DMS 273 (cell line): ENCODE results near the gene SERPINA6.
"Not testable (repeated sequence)": the region's sequence is repeated elsewhere in the genome, so short reads cannot be mapped to it uniquely, and the experiment has no call there.

Experiments
- DNase-seq: peaks from one replicate; lab custom pipeline; 2025; ENCODE audit not compliant: unreplicated experiment; lab: John Stamatoyannopoulos, UW

Gene SERPINA6

DNA sequence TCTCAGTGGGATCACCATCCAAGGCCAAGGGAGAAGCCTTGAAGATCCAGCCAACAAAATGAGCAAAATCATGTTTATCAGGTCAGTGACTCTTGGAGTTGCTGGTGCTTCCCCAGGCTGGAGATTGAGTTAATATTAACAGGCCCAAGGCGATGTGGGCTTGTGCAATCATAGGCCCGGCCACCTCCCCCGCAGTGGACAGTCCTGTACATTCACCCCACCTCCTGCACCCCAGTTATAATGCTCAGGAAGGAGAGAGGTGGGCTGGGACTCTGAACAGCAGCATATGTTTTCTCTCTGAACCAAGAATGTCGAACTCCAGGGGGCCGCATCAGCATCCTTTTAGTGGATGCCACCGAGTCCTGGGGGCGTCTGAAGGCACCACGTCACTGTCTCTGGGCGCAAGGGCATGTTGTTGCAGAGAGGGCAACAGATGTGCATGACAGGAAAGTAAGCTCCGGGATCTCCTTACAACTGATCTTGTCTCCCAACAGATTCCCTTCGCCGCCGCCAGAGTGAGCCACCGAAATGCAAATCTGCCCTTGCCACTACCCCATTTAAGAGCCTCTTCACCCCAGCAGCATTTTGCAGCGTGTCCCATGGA, 32.2 kb upstream of the SERPINA6 start:
- peak; percentile 80 for DNase-seq

DNA sequence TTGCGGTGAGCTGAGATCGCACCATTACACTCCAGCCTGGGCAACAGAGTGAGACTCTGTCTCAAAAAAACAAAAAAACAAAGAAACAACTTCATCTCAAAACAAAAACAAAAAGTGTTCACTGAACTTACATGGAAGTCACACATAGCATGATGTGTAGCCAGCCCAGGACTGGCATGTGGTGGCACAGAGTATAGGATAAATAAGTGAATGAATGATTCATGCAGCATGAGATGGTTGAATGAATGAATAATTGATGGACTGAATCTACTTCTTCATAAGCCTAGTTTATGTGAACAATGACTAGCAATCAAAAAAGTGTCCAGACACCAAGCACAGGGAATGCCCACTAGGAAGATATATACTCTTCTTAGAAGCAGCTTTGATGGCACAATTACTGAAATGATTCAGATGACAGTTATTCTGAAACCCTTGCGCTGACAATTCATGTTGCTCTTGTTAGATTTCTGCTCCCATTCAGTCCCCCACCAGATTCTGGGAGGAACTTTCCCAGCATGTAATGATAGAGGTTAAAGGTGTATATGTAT, 31.6 kb upstream of the SERPINA6 start:
- no peak for DNase-seq

DNA sequence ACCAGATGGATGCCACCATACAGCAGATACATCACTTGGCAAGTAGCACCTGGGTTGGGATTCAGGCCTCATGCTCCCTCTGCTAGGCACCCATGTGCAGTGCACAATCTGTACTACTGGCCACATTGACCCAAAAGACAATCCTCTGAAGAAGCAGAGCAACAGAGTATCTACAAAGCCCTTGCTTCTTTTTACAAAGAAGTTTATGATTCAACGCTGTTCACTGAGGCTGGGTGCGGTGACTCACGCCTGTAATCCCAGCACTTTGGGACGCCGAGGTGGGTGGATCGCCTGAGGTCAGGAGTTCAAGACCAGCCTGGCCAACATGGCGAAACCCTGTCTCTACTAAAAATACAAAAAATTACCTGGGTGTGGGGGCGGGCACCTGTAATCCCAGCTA, 31.1 kb upstream of the SERPINA6 start:
- not testable (repeated sequence) for DNase-seq

DNA sequence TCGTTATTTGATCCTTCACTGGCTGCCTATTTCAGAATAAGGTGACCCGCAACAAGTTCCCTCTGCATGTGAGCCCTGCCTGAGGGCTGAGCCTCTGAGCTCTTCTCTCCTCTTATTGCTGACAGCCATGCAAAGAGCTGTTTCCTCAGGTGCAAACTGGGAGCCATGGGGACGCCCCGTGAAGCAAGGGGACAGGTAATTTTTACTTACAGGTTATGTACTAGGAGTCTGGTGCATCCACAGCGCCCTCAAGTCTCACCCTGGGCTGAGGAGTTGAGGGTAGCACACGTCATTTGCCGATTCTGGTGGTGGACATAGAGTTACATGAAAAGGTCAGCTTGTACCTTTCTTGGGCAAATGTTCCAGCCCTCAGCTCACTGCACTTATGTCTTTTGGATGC, 26.1 kb upstream of the SERPINA6 start:
- no peak for DNase-seq

DNA sequence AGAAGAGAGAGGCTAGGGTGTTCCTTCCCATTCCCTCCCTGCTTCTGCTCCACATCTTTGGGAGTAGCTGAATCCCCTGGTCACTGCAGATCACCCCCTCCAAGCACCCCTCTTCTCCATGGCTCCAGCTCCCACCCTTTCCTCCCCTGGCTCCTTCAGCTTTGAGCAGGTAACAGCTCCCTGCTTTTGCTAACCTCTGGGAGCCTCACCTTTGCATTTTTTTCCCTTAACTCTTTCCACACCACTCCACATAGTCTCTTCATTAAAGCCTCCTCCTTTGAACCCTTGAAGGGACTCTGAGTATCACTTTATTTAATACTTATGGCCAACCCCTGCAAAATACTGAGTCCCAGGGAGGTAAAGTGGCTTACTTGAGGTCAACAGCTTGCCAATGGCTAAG, 25.7 kb upstream of the SERPINA6 start:
- DNase-seq: no peak

DNA sequence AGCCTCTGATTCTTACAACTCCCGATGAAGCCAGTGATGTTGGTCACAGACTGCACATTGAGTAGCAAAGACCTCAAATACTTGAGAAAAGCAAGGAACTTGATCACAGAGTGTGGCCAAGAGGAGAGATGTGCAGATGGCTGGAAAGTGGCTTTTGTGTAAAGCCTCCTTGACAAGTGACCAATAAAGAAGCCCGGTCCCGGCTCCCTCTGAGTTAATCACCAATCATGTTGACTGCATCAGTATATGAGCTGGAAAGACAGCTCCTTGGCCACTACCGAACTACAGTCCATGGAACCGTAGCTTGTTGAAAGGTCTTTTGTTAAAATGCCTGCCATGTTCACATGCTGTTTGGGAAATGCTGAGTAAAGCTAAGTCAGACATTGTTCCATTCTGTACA, 23.7 kb upstream of the SERPINA6 start:
- no peak for DNase-seq

DNA sequence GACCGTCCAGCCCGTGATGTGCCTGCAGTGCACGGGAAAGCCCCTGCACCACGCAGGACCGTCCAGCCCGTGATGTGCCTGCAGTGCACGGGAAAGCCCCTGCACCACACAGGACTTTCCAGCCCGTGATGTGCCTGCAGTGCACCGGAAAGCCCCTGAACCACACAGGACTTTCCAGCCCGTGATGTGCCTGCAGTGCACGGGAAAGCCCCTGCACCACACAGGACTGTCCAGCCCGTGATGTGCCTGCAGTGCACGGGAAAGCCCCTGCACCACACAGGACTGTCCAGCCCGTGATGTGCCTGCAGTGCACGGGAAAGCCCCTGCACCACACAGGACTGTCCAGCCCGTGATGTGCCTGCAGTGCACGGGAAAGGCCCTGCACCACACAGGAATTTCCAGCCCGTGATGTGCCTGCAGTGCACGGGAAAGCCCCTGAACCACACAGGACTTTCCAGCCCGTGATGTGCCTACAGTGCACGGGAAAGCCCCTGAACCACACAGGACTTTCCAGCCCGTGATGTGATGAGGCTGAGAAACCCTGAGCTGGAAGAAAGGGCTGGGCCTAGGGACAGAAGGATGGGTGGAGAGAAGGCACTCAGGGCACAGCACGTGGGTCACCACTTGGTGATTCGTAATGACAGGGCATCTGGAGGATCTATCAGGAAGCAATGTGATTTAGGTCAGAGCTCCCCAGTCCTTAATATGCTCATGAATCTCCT, 23.1 kb upstream of the SERPINA6 start:
- DNase-seq: not testable (repeated sequence)

DNA sequence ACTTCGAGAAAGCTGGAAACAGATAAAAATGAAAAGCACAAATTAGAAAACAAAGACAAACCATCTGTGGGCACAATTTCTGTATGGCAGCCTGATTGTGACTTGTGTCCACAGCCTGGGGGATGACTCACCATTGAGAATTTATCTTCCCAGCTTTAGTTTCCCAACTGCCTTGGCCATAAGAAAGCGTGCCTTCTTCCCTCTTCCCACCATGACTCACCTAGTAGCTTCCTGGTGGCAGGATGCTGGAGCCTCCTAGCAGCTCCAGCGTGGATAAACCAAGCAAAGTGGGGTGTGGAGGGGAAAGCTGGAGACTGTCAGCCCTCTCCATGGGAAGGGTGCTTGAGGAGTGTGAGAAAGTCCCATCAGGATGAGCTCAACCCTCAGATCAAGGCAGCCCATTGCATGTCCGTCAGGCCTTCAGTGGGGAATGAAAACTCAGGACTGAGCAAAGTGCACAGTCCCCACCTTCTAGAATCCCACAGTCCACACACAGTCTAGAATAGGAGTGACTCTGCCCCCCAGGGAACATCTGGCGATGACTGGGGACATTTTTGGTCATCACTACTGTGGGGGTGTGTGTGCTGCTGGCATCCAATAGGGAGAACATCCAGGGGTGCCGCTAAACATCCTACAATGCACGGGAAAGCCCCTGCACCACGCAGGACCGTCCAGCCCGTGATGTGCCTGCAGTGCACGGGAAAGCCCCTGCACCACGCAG, 22.4 kb upstream of the SERPINA6 start:
- DNase-seq: no peak

DNA sequence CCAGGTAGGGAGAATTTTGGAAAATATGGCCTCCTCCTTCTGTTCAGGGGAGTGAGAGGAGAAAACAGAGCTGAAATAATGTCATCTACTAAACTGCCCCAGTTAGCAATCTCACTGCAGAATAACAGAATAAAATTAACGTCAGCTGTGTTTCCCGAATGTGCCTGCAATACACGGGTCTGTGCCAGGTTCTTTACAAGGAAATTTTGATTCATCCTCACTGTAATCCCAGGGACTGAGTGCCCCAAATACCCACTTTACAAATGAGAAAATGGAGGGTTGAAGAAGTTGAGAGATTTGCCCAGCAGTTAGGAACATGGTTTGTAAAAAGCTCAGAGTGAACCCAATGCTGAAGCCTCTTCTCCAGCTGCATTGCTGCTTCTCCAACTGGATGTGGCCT, 21.3 kb upstream of the SERPINA6 start:
- DNase-seq: no peak

DNA sequence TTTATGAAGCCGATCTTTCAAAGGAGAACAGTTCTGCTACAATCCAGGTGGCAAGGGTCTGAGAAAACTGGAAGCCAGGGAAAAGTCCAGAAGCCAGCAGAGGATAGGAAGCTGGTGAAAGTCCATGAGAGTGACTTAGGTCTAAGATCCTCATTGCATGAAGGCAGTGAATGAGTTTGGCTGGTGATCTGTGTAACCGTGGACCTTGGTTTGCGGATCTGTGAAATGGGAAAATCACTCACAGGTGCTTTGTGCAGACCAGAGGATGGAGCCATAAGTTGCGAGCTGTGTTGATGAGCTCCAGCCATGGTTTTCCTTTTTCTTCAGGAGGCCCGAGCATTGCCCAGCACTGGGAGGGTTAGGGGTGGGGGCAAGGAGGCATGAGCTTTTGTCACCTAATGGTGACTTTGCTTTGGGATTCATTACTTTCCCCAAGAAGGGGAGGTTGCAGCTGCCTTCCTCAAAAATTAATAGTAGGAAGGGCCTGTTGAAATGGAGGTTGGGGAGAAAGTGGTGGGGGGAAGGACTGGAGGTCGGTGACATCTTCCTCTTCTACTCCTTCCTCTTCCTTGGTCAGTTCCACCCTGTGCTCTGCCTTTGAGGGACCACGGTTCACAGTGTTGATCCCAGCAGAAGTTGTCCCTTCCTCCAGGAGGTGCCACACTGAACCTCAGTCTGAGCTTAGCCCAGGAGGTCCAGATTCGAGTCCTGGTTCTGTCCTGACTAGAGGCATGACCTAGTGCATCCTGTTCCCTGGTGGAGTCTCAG, 20.3 kb upstream of the SERPINA6 start:
- DNase-seq: no peak

DNA sequence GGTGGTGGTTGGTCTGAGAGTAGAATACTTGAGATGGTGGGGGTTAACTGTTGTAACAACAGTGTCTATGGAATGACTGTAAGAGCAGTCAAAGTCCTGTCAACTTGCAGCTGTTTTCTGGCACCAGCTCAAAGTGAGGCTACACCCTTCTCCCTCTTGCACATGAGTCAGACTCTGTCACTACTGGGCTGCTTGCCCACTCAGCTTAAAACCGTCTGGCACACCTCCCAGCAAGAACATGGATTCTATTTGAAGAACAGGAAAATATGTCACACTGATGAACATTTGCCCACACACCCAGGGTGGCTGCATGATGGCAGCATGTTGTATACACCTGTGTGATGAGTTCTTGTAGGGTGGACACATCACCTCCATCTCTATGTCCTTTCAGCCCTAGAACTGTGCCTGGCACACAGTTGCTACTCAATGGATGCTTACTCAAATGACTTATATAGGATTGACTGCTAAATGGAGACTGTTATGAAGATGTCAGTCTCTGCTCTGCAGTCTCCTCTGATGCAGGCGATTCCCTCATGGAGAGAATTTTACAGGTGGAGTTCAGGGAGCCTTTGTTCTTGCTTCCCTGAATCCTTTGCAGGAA, 19.3 kb upstream of the SERPINA6 start:
- peak; percentile 97 for DNase-seq

DNA sequence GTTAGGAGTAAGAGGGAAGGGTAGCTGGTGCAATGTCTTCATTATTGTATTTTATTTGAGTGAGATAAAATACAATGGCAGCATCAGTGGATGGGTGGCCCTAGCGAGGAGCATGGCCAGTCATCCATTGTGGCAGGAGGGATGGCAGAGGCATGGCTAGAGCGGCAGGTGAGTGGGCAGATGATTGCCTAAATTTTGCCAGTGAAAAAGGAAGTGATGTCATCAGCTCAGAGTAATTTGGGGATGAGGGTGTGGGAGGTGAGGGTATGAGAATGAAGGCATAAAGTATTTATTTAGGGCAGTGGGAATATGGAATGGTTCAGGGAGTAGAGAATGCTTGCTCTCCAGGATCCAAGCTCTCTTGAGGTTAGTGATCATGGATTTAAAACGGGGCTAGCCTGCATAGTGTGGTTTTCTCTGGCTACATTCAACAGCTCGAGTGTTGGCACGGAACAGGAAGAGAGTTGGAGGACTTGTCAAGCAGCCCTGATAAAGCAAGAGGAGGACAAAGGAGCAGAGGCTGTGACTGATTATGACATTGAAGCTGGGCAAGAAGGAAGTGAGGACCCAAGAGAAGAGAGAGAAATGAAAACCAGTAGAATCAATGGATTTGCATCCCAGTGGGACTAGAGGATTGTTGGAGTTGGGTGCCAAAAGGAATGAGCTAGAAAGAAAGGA, 18.7 kb upstream of the SERPINA6 start:
- DNase-seq: no peak

DNA sequence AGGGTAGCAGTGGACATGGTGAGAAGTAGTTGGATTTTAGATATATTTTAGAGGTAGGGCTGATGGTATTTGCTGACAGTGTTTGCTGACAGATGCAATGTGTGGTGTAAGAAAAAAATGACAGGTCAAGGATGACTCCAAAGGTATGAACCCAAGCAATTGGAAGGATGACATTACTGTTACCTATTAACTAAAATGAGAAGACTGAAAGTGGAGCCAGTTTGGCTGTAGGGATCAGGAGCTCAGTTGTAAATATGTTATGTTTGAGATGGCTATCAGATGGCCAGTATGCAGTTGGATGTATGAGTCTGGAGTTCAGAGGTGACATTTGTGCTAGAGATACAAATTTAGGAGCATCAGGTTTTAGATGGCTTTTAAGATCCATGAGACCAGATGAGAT, 17.4 kb upstream of the SERPINA6 start:
- DNase-seq: no peak

DNA sequence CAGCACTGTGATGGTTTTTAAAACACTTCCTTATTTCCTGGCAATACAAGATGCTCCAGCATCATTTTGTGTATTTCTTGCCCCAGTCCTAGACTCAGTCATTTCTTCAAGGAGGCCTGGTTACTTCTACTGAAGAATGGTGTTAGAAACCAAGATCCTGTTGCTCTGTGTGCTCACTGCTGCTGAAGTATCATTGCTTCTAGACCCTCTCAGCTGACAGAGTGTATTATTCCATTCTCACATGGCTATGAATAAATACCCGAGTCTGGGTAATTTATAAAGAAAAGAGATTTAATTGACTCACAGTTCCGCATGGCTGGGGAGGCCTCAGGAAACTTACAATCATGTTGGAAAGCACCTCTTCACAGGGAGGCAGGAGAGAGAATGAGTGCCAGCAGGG, 14.9 kb upstream of the SERPINA6 start:
- no peak for DNase-seq

DNA sequence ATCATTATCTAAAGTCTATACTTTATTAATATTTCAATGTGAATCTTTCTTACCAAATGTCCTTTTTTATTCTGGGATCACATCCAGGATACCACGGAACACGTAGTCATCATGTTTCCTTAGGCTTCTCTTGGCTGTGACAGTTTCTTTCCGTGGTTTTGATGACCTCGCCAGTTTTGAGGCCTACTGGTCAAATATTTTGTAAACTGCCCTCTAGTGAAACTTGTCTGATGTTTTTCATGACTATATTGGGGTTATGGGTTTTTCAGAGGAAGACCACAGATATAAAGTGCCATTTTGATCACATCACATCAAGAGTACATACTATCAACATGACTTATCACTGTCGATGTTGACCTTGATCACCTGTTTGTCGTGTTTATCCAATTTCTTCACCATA, 14.1 kb upstream of the SERPINA6 start:
- DNase-seq: no peak

DNA sequence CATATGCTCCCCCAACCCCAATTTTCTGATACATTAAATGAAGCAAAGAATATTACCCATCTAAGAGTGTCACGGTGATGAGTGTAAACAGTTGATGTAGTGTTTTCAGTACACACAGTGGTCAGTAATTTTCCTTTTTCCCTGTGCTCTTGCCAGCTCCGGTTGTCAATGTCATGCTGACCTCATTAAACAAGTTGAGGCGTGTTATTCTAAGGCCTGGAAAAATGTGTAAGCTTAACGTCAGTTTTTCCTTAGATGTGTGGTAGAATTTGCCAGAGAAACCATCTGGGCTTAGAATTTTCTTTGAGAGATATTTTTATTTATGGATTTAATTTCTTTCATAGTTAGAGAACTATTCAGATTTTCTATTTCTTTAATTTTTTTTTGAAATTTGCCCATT, 11.7 kb upstream of the SERPINA6 start:
- peak; percentile 23 for DNase-seq

DNA sequence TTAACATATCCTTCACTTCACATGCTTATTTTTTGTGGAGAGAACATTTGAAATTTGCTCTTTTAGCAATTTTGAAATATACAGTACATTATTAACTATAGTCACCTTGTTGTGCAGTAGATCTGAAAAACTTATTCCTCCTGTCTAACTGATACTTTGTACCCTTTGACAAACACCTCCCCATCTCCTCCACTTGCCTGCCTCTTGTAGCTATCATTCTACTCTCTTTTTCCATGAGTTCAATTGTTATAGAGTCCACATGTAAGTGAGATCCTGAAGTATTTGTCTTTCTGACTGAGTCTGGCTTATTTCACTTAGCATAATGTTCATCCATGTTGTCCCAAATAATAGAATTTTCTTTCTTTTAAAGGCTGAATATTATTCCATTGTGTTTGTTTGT, 9.5 kb upstream of the SERPINA6 start:
- no peak for DNase-seq

DNA sequence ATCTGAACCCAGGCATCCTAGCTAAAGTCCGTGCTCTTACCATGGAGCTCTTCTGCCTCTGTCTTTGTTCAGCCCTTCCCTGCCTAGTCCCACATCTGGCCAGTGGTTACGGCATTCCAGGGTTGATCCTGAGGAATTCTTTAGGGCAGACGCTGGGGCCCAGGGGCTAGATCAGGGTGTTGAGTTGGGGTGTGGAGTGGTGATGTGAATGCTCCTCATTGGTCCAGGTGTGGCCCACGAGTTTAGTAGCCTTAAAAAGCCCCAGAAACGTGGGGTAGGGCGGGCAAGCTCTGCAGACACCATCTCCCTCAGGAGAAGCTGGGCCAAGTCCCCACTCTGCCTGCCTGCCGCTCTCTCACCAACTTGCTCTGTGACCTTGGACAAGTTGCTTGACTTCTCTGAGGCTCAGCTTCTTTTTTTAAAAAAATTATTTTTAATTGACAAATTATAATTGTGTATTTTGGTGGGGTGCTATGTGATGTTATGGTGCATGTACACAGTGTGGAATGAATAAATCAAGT, 9.0 kb upstream of the SERPINA6 start:
- no peak for DNase-seq

DNA sequence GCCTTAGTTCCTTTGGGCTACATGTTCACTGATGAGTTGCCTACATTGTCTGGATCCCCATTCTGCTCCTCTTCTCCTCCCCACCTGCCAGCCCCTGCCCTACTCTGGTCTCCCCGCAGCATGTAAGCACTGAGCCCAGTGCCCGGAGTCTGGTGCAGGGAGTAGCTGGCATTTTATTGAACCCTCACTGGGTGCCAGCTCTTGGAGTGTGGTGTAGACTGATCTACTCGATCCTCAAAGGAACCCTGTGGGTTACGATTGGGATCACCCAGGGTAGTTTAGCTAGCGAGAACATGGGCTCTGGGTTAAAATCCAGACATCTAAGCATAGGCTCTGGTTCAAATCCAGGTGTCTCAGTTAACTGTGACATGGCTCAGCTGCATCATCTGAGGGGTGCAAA, 8.3 kb upstream of the SERPINA6 start:
- no peak for DNase-seq

DNA sequence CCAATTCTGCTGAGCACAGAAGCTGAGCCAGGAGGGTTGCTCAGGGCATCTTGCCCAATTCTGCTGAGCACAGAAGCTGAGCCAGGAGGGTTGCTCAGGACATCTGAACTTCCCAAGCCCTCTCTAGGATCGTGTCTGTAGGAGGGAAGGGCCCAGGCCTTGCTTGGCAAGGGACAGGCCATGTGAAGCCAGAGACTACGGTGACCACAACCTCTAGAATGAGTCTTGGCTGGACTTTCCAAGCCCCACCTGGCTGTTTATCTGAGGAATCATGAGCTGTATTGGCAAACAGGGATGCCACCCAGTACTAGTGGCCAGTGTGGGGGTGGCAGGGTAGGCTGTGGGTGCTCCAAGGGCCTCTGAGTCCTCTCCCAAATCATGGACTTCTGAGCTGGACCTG, 7.7 kb upstream of the SERPINA6 start:
- no peak for DNase-seq
